AML-193 (cell line): ENCODE data around the gene MPND.

ENCODE experiments used
- DNase-seq, 2 experiments: peaks; one replicate each; lab custom pipeline; 2025; lab: John Stamatoyannopoulos, UW

Gene MPND

GRCh38 chr19:4343370-4344307 is at the start of gene MPND:
Gene MPND, plus strand, starts transcription at chr19:4343562. Its CDS starts 32 bp downstream, at chr19:4343594.
- peak; percentile 27 to 44 for DNase-seq

GRCh38 chr19:4294389-4294788 is 49.0 kb upstream of the MPND start:
- no peak for DNase-seq

- DNase-seq, result no peak
Measured at GRCh38 chr19:4295972-4296771, 47.2 kb upstream of the MPND start.

- DNase-seq, result no peak
Measured at GRCh38 chr19:4297901-4298809, 45.2 kb upstream of the MPND start.

GRCh38 chr19:4298810-4299550 is 44.4 kb upstream of the MPND start:
- DNase-seq, result no peak

GRCh38 chr19:4300589-4300988 is 42.8 kb upstream of the MPND start:
- DNase-seq, result no peak

- no peak for DNase-seq
Measured at GRCh38 chr19:4301590-4302242, 41.6 kb upstream of the MPND start.

GRCh38 chr19:4302243-4302640 is 41.1 kb upstream of the MPND start, which contains the start of gene TMIGD2:
Gene TMIGD2, minus strand, starts transcription at chr19:4302389. Its CDS starts 4 bp downstream, at chr19:4302385.
- no peak for DNase-seq

- no peak for DNase-seq
Measured at GRCh38 chr19:4303819-4304537, 39.4 kb upstream of the MPND start.

- DNase-seq, result no peak
Measured at GRCh38 chr19:4304538-4305256, 38.7 kb upstream of the MPND start, which contains the start of gene FSD1. Gene FSD1, plus strand, starts transcription at chr19:4304598. Its CDS starts 149 bp downstream, at chr19:4304747.

GRCh38 chr19:4305257-4305612 is 38.1 kb upstream of the MPND start:
- DNase-seq, result no peak

- DNase-seq, result no peak
Measured at GRCh38 chr19:4305659-4306058, 37.7 kb upstream of the MPND start.

- no peak for DNase-seq
Measured at GRCh38 chr19:4310247-4311121, 32.9 kb upstream of the MPND start.

- DNase-seq, result no peak
Measured at GRCh38 chr19:4313847-4314490, 29.4 kb upstream of the MPND start.

- no peak for DNase-seq
Measured at GRCh38 chr19:4316956-4317355, 26.4 kb upstream of the MPND start.

- no peak for DNase-seq
Measured at GRCh38 chr19:4318460-4318859, 24.9 kb upstream of the MPND start.

GRCh38 chr19:4319067-4319718 is 24.2 kb upstream of the MPND start:
- peak in 1 of 2 experiments; percentile 8 for DNase-seq
